ENCODE measurements around the gene CLSTN2.

- TF ChIP-seq CTCF (IDR thresholded peaks at IDR 0.05; ENCODE audit: insufficient read depth, low read depth, low read length) (no peak), EZH2 (IDR thresholded peaks at IDR 0.05; ENCODE audit: insufficient read depth, low read length) (no peak)
Observed at GRCh38 chr3:140252812-140253656, 318.0 kb downstream of the CLSTN2 start.
